ENCODE results near the gene ARHGEF35.

The ARHGEF35 gene

DNA sequence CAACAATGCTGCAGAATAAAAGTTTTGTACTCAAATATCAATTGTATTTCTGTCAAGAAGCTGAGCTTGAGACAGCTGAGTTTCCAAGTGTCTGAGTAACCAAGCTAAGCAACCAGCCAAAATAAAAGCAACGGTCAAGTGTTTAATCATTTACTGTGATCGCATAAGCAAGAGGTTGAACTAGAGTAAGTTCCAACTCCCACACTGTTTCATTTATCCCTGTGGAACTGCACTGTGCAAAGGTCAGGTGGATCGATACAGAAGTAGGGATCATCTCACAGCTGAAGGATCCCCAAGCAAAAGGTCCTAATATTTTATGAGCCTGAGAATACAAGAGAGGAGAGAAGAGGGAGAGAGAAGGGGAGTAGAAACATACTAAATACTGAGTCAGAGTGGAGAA lies 51.2 kb downstream of the ARHGEF35 start:
- no peak overlapping the region for H3K4me3 ChIP-seq (ENCODE audit: low read depth, low read length)
- no peak for DNase-seq (ENCODE audit: low read depth)
- TF ChIP-seq, protein P1, sequence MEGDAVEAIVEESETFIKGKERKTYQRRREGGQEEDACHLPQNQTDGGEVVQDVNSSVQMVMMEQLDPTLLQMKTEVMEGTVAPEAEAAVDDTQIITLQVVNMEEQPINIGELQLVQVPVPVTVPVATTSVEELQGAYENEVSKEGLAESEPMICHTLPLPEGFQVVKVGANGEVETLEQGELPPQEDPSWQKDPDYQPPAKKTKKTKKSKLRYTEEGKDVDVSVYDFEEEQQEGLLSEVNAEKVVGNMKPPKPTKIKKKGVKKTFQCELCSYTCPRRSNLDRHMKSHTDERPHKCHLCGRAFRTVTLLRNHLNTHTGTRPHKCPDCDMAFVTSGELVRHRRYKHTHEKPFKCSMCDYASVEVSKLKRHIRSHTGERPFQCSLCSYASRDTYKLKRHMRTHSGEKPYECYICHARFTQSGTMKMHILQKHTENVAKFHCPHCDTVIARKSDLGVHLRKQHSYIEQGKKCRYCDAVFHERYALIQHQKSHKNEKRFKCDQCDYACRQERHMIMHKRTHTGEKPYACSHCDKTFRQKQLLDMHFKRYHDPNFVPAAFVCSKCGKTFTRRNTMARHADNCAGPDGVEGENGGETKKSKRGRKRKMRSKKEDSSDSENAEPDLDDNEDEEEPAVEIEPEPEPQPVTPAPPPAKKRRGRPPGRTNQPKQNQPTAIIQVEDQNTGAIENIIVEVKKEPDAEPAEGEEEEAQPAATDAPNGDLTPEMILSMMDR (conservative IDR thresholded peaks at IDR 0.05; ENCODE audit: low read depth, low read length), result no peak

- TF ChIP-seq, protein P1 (conservative IDR thresholded peaks at IDR 0.05; ENCODE audit: low read depth, low read length), result no peak
- H3K4me3 ChIP-seq (ENCODE audit: low read depth, low read length), result no peak overlapping the region
- DNase-seq (ENCODE audit: low read depth), result no peak
Measured at GRCh38 chr7:144142187-144142586, 53.4 kb downstream of the ARHGEF35 start.

DNA sequence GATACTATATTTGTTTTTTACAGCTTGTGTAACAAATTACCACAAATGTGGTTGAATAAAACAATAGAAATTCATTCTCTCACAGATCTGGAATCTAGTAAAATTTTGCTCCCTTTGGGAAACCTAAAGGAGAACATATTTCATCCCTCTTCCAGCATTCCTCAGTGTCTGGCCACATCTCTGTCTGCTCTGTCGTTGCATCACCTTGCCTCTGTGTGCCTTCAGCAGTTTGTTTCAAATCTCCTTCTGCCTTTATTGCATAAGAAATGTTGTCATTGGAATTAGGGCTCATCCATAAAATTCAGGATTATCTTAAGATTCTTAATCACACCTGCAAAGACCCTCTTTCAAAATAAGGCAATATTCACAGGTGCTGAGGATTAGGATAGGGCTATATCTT lies 58.1 kb downstream of the ARHGEF35 start:
- TF ChIP-seq, protein P1 (conservative IDR thresholded peaks at IDR 0.05; ENCODE audit: low read depth, low read length), result no peak
- no peak for DNase-seq (ENCODE audit: low read depth)
- H3K4me3 ChIP-seq (ENCODE audit: low read depth, low read length), result no peak overlapping the region
